ENCODE measurements around the gene ARHGAP44.

The ARHGAP44 gene

GRCh38 chr17:12927541-12928425, 138.5 kb downstream of the ARHGAP44 start:
- TF ChIP-seq, protein P1, sequence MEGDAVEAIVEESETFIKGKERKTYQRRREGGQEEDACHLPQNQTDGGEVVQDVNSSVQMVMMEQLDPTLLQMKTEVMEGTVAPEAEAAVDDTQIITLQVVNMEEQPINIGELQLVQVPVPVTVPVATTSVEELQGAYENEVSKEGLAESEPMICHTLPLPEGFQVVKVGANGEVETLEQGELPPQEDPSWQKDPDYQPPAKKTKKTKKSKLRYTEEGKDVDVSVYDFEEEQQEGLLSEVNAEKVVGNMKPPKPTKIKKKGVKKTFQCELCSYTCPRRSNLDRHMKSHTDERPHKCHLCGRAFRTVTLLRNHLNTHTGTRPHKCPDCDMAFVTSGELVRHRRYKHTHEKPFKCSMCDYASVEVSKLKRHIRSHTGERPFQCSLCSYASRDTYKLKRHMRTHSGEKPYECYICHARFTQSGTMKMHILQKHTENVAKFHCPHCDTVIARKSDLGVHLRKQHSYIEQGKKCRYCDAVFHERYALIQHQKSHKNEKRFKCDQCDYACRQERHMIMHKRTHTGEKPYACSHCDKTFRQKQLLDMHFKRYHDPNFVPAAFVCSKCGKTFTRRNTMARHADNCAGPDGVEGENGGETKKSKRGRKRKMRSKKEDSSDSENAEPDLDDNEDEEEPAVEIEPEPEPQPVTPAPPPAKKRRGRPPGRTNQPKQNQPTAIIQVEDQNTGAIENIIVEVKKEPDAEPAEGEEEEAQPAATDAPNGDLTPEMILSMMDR (IDR thresholded peaks at IDR 0.05; ENCODE audit: control extremely low read depth, extremely low read depth, low read depth, missing control alignments), result no peak
- POLR2A ChIA-PET, result no interaction called here

DNA sequence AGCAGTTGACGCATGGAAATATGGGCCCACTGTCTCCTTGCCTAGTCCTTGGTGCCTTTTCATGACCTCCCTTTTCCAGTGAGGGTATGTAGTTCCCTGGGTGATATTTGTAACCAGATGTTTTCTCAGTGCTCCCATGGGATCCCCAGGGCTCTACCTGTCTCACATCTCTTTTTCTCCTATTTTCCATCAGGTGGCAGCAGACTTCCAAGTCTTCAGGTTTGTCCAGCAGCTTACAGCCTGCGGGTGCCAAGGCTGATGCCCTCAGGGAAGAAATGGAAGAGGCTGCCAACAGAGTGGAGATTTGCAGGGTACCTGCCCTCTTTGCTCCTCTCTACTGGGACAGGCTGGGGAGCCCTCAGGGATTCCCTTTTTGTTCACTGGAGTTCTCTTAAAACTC, 139.4 kb downstream of the ARHGAP44 start:
- POLR2A ChIA-PET, result no interaction called here
- TF ChIP-seq, protein P1 (IDR thresholded peaks at IDR 0.05; ENCODE audit: control extremely low read depth, extremely low read depth, low read depth, missing control alignments), result no peak
- DNase-seq (ENCODE audit: extremely low spot score), result no peak
- CTCF ChIA-PET, result interaction anchor here (1.2 to 1.4 kb wide), 2 partner anchors 9 to 11 kb away, joined by 3 to 4 read pairs; no protein-coding TSS in a partner anchor

More at GRCh38 chr17:12927541-12928425, 138.5 kb downstream of the ARHGAP44 start:
- no peak for DNase-seq (ENCODE audit: extremely low spot score)
- CTCF ChIA-PET, result interaction anchor here (1.2 kb wide), 1 partner anchor 10 kb away, joined by 4 read pairs; no protein-coding TSS in a partner anchor

GRCh38 chr17:12936501-12936900, 147.2 kb downstream of the ARHGAP44 start:
- CTCF ChIA-PET, result no interaction called here
- POLR2A ChIA-PET, result no interaction called here
- TF ChIP-seq, protein P1 (IDR thresholded peaks at IDR 0.05; ENCODE audit: control extremely low read depth, extremely low read depth, low read depth, missing control alignments), result no peak
- no peak for DNase-seq (ENCODE audit: extremely low spot score)

DNA sequence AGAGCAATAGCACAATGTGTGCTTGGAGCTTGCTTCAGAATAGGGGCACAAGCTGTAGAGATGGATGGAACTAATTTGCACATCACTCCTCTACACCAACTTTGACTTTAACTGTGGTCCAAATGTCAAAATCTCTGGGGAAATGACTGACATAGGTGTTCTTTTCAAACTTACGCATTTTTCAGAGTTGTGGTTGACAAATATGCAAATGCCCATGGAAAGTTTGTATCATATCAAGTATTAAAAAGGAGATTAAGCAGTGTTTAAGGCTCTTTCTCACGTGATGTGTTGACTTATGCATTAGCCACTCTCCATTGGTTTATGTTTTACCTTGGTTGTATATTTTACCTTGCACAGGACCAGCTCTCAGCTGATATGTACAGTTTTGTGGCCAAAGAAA, 151.4 kb downstream of the ARHGAP44 start:
- ChIA-PET POLR2A (no interaction called here), CTCF (no interaction called here)
- TF ChIP-seq, protein P1 (IDR thresholded peaks at IDR 0.05; ENCODE audit: control extremely low read depth, extremely low read depth, low read depth, missing control alignments), result no peak
- peak; percentile 15 for DNase-seq (ENCODE audit: extremely low spot score)

GRCh38 chr17:12947047-12947446, 157.7 kb downstream of the ARHGAP44 start:
- ChIA-PET CTCF (interaction anchor here (1.1 kb wide), 1 partner anchor 30 kb away, joined by 3 read pairs; no protein-coding TSS in a partner anchor), POLR2A (no interaction called here)
- TF ChIP-seq, protein P1 (IDR thresholded peaks at IDR 0.05; ENCODE audit: control extremely low read depth, extremely low read depth, low read depth, missing control alignments), result no peak
- no peak for DNase-seq (ENCODE audit: extremely low spot score)

- no peak for DNase-seq (ENCODE audit: extremely low spot score)
- CTCF ChIA-PET, result interaction anchor here (0.9 to 1.4 kb wide), 4 partner anchors 9 to 51 kb away, joined by 3 to 5 read pairs (median 3); no protein-coding TSS in a partner anchor
- POLR2A ChIA-PET, result no interaction called here
- TF ChIP-seq, protein P1 (IDR thresholded peaks at IDR 0.05; ENCODE audit: control extremely low read depth, extremely low read depth, low read depth, missing control alignments), result no peak
Observed at GRCh38 chr17:12952012-12952411, 162.7 kb downstream of the ARHGAP44 start.
